Ovary (tissue), 9 donors: ENCODE results near the gene ADCY1. TPM values are rescaled to one million over a fixed set of nuclear protein-coding genes. Genes with fewer than 3 reads are reported as not detected.

Experiments used
- DNase-seq, 5 donors: peaks; one replicate each; pipeline ENCODE4 v3.0.0-alpha.2; 2019 to 2020
- H3K27ac ChIP-seq, 2 donors: fragments of 200-600 bp; one replicate each; pipeline versions ENCODE4 v1.5.1 to v1.8.0; 2019 to 2022
- H3K27me3 ChIP-seq: fragments of 200-600 bp; one replicate; pipeline ENCODE4 v1.8.0; 2022
- H3K36me3 ChIP-seq: fragments of 200-600 bp; sonication (generic); one replicate; pipeline ENCODE4 v1.5.1; 2019
- H3K4me1 ChIP-seq: one replicate; pipeline ENCODE4 v1.8.1; 2013; ENCODE audit warnings: mild to moderate bottlenecking, moderate library complexity; ENCODE audit not compliant: insufficient read depth
- H3K4me3 ChIP-seq: fragments of 200-600 bp; sonication (generic); one replicate; pipeline ENCODE4 v1.5.1; 2017
- H3K9me3 ChIP-seq, 2 donors: fragments of 200-600 bp in 1 of 2; sonication (generic) in 1 of 2; one replicate each; pipeline versions ENCODE4 v1.5.1 to v1.8.1; 2013 to 2019; ENCODE audit warnings: mild to moderate bottlenecking in 1 of 2, moderate library complexity in 1 of 2
- CTCF ChIP-seq, 3 donors: fragments of 450-650 bp in 2 of 3; fragments of 200-600 bp in 1 of 3; IDR thresholded peaks; one replicate each; pipeline versions ENCODE4 v1.5.1 to v1.8.0; 2016 to 2022; ENCODE audit warnings: antibody characterized with exemption in 3 of 3, mild to moderate bottlenecking in 1 of 3
- EP300 ChIP-seq: sonication (generic); formaldehyde crosslinking; IDR thresholded peaks from one replicate; pipeline ENCODE4 v1.6.1; 2017; ENCODE audit warnings: antibody characterized with exemption
- POLR2A ChIP-seq: fragments of 450-650 bp; IDR thresholded peaks from one replicate; pipeline ENCODE4 v1.6.1; 2017; ENCODE audit warnings: antibody characterized with exemption, mild to moderate bottlenecking, moderate library complexity
- WGBS, 3 donors: extraction: QIAGEN DNeasy Blood & Tissue Kit in 1 of 3; methylation state at CpG; one replicate each; pipeline versions ENCODE4 v1.1.5 to v1.1.7; 2013 to 2017; 5-methylcytosine and 5-hydroxymethylcytosine counted together
- intact Hi-C, 4 donors: fragments of 100-400 bp; cut with DNase I; formaldehyde crosslinking; loops; one replicate each; pipeline versions ENCODE4 v1.11.0 to v1.15.1; 2022 to 2023
- polyA plus RNA-seq, 2 donors: library from polyadenylated mRNA; stranded (reverse); fragments of 200-250 nt in 1 of 2; fragments of 350-450 nt in 1 of 2; fragmentation: Illumina TruSeq in 1 of 2; extraction: RNeasy Lipid Tissue Mini Kit (QIAGEN cat#74804) in 1 of 2; gene quantifications; one replicate each; pipeline ENCODE4 v1.2.3, GENCODE V29; 2013 to 2014
- total RNA-seq, 7 donors: library from RNA; depleted of rRNA in 2 of 7; stranded (reverse); fragments of >200 nt in 2 of 7; fragmentation: NEBNext Ultra II Directional in 3 of 7; extraction: Animal tissue kit (Norgen Biotek cat#: 25700) in 3 of 7; gene quantifications; one replicate each; pipeline versions ENCODE4 v1.1.0 to v1.2.4, GENCODE V29; 2016 to 2023
- donor health status: DM: no; HTN: no; CAD: no; lungs with moderate emphysema.
- donor health status: DM: no; HTN: no; CAD: no.
- donor health status: Bipolar disorder and iron deficiency.
- donor health status: DM: yes; HTN: yes; CAD: no.
- donor health status: DM: no; HTN: no; CAD: no.
- donor health status: DM: yes; HTN: yes; CAD: no.

The ADCY1 gene
- total and polyA plus RNA-seq, 9 donors = 0.40 to 3.7 (median 1.7) TPM

DNA sequence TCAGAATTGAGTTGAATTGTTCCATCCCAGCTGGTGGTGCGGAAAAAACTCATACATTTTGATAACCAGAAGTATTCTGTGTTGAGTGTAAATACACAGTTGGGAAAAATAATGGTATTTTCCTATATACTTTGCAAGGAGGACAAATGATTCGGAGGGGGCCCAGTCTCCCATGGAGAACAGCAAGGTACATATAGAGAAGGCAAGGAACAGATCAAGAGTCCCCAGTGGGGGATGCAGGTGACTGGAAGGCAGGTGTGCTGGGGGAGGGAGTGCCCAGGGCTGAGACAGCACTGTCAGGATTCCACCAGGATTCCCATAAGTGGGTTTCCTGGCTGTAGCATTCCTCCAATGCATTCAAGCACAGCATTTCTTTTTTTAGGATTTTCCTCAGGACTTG, 10.8 kb upstream of the ADCY1 start:
- no peaks in the 10 kb centered on the region for H3K9me3 ChIP-seq
- intact Hi-C loops = no loop called here
- H3K27me3 ChIP-seq = no peaks in the 10 kb centered on the region
- 83 to 91% (median 87%) methylated on average over 2 of the region's 2 CpGs for WGBS, 3 donors
- H3K4me3 ChIP-seq = no peak overlapping the region
- no peaks in the 10 kb centered on the region for H3K36me3 ChIP-seq
- H3K4me1 ChIP-seq = peaks cover 2% of the 10 kb centered on the region
- TF ChIP-seq EP300 (no peak), POLR2A (no peak), CTCF (IDR thresholded peaks at IDR 0.05) (no peak)
- H3K27ac ChIP-seq = no peak overlapping the region
- DNase-seq = no peak

GRCh38 chr7:45563941-45564461, 10.2 kb upstream of the ADCY1 start:
- Histone ChIP-seq H3K4me3 (no peak overlapping the region), H3K27me3 (no peaks in the 10 kb centered on the region), H3K9me3 (no peaks in the 10 kb centered on the region), H3K4me1 (peaks cover 2% of the 10 kb centered on the region), H3K36me3 (no peaks in the 10 kb centered on the region), H3K27ac (no peak overlapping the region)
- DNase-seq = no peak
- WGBS, 3 donors = 28 to 33% (median 33%) methylated on average over 12 of the region's 12 CpGs
- TF ChIP-seq CTCF (IDR thresholded peaks at IDR 0.05) = no peak
- no peak for TF ChIP-seq EP300
- no peak for TF ChIP-seq POLR2A
- intact Hi-C loops = no loop called here

- H3K27me3 ChIP-seq = no peaks in the 10 kb centered on the region
- 17 to 30% (median 23%) methylated on average over 8 of the region's 8 CpGs for WGBS, 3 donors
- no peaks in the 10 kb centered on the region for H3K9me3 ChIP-seq
- no peak overlapping the region for H3K4me3 ChIP-seq
- intact Hi-C loops = no loop called here
- TF ChIP-seq CTCF (IDR thresholded peaks at IDR 0.05) (no peak), EP300 (no peak), POLR2A (no peak)
- H3K4me1 ChIP-seq = peaks cover 2% of the 10 kb centered on the region
- no peak for DNase-seq
- H3K27ac ChIP-seq = no peak overlapping the region
- no peaks in the 10 kb centered on the region for H3K36me3 ChIP-seq
These were observed 9.7 kb upstream of the ADCY1 start for GRCh38 chr7:45564485-45564884.

DNA sequence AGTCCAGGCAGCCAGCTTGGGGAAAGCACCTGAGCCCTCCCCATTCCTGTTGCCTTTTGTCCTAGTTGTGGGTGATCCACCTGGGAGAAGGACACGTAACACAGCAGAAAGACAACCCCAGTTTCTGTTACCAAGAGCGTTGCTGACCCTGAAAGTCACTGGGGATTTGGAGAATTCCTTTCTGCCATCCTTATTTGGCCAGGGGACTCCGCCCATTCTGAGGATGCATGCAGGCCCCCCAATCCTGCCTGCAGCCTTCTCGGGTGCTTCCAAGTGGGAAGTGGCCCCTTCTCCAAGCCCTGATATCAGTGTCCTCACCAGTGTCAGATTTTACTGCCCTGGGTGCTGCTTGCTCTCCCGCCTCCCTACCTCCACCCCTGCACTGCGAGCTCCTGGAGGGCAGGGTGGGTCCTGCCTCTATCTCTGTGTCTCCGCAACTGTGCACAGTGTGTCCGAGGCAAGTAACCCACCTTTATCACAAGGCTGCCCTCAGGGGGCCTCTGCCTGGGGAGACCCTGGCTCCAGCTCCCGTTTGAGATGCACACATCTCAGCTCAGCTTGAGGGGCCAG, 9.2 kb upstream of the ADCY1 start:
- no peak for DNase-seq
- Histone ChIP-seq H3K36me3 (no peaks in the 10 kb centered on the region), H3K4me3 (no peak overlapping the region), H3K4me1 (peaks cover 2% of the 10 kb centered on the region), H3K9me3 (no peaks in the 10 kb centered on the region), H3K27ac (no peak overlapping the region), H3K27me3 (no peaks in the 10 kb centered on the region)
- TF ChIP-seq CTCF (IDR thresholded peaks at IDR 0.05) (no peak), POLR2A (no peak), EP300 (no peak)
- intact Hi-C loops = no loop called here
- WGBS, 3 donors = 56 to 71% (median 58%) methylated on average over 9 of the region's 9 CpGs
